GM18511 (cell line): ENCODE measurements around the gene OOSP4B.
"Not testable (repeated sequence)": the region's sequence is repeated elsewhere in the genome, so short reads cannot be mapped to it uniquely, and the experiment has no call there.

Experiments
- ATAC-seq: cut with Tn5 transposase; IDR thresholded peaks from one replicate; pipeline ENCODE4 v1.9.1; 2021; ENCODE audit warnings: mild to moderate bottlenecking, moderate library complexity; ENCODE audit not compliant: unreplicated experiment

Gene OOSP4B

DNA sequence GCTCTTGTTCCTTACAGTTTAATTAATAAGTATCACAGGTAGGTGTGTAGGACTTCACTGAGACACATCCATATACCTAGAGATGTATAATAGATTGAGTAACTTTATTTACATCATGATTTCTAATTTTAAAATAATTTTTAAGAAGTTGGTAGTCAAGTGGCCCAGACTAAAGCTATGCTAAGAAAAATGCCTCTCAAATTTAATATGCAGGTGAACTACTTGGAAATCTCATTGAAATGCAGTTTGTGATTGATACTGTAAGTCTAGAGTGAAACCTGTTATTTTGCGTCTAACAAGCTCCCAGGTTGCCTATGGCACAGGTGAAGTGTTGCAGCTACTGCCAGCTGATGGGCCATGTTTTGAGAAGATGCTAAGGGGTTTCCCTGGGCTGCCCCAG is at the start of gene OOSP4B:
TSS of gene OOSP4B (plus strand) at position 301 of the 400 bp plus-strand sequence.
- ATAC-seq: no peak

DNA sequence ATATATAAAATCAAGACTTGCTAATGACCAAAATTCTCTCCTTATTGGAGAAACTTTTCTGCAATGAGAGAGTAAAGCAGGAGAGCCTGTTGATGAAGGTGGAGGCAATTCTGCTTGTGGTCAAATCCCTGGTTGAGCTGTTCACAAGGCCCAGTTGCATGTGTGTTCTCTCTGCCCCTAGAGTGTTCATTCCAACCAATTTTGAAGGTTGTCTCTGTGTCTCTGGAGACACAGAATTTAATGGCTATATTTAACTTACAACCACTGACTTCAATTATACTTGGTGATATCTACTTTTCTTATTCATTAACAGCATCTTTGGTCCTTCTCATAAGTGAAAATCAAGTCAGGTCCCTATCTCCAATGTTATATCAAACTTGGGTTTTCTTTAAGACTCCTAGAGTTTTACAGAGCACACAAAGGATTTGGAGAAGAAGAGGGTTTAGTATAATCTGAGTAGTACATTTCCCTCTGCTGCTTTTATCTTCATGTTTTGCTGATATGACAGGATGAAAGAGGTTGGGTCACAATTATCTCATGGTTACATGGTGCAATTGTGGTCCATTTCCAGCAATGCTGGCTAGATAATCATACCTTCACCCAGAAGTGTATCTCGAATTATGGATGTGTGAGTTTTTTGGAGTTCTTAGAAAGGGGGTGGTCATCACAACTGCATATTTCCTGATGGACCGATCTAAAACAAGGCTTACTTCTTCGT is 49.1 kb upstream of the OOSP4B start:
- no peak for ATAC-seq

DNA sequence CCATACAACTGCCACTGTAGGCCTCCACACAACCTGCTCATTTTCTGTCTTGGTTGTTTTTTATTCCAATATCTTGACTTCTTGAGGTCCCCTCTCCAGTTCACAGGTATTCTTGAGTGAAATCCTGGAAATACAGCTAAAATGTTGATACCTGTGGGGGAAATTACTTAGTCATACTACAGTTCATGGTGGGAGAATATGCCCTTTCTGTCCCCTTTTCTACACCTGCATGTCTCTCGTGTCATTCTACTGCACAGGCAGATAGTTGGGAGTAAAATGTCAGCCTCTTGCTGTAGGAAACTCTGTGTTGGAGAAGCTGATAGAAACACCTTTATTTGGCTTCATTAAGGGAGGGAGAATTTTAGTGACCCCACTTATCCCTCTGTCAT is 48.6 kb upstream of the OOSP4B start:
- no peak for ATAC-seq

GRCh38 chr11:59973097-59973496 is 43.9 kb upstream of the OOSP4B start:
- no peak for ATAC-seq

DNA sequence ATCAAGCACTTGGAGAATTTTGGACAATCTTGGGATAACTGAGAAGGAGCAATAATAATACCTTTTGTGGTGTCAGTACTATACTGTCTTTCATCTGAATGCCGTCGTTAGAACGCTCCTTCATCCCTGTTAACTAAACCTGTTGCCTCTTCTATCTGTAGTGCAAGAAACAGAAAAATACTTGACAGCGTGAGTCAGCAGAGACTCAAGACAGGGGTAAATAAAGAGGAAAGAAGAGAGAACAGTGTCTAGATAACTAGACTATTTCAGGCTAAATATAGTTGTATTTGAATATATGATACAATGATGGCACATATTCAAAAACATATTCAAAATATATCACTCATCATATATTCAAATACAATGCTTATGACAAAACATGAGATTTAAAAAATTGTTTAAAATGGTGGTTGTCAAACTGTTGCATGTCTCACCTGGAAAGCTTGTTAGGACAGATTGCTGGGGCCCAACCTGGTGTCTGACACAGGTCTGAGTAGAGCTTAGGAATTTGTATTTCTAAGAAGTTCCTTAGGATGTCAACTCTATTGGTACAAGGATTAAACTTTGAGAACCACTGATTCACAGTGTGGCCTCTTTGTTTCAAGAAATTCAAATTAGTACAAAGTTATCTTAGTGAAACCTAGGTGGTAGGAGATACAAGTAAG is 35.7 kb upstream of the OOSP4B start:
- no peak for ATAC-seq

GRCh38 chr11:59982037-59982436 is 34.9 kb upstream of the OOSP4B start:
- ATAC-seq: not testable (repeated sequence)

GRCh38 chr11:59983212-59983611 is 33.8 kb upstream of the OOSP4B start:
- ATAC-seq: no peak

DNA sequence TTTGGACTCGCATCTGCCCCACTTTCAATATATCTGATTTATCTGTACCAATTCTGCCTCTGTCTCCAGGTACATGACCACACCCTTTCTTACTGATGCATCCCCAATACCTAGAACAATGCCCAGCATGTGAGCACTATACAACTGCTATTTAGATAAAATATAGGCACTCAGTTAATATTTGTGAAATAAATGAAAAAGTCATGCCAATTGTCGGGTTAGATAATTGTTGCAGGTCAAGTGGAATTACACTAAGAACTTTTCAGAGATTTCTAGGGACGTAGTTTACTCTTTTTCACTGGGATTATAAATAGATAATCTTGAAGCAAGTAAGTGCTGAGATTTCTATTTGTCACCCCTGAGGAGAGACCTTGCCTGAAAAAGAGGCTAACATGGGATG is 32.6 kb upstream of the OOSP4B start:
- ATAC-seq: no peak

DNA sequence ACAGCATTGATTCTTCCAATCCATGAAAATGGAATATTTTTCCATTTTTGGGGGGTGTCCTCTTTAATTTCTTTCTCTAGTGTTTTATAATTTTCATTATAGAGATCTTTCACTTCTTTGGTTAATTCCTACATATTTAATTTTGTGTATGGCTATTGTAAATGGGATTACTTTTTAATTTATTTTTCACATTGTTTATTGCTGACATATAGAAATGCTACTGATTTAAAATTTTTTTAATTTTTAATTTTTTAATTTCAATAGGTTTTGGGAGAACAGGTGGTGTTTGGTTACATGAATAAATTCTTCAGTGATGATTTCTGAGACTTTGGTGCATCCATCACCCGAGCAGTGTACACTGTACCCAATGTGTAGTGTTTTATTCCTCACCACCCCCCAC is 26.6 kb upstream of the OOSP4B start:
- no peak for ATAC-seq

- no peak for ATAC-seq
These were observed 24.6 kb upstream of the OOSP4B start for GRCh38 chr11:59992425-59992824.

DNA sequence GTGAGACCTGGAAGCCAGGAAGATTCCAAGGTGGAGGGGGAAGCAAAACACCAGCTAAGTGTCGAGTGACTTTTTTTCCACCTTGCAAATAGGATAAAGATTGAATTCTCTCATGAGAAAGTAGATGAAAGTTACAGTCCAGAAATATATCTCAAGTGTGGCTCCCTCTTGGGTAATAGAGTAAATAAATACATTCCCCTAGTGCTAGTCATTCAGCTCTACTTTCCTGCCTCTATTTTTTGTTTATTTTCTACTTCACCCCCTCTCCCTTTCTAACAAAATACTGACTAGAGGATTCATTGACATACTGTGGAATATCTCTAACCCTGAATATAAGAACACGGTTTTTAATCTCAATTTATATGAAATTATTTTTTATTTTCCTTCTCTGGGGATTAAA is 19.2 kb upstream of the OOSP4B start:
- ATAC-seq: no peak

DNA sequence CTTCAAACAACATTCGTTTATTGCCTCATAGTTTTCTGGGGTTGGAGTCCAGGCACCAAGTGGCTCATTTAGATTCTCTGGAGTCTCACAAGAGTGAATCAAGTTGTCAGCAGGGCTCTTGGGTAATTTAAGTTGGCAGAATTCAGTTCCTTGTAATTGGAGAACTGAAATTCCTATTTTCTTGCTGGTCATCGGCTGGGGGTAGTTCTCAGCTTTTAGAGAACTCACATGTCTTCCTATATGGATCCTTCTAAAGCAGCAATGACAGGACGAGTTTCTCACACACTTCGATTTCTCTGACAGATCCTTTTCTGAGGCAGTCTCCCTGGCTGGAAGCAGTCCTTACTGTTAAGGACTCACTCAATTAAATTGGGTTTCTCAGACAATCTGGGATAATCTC is 17.3 kb upstream of the OOSP4B start:
- no peak for ATAC-seq

DNA sequence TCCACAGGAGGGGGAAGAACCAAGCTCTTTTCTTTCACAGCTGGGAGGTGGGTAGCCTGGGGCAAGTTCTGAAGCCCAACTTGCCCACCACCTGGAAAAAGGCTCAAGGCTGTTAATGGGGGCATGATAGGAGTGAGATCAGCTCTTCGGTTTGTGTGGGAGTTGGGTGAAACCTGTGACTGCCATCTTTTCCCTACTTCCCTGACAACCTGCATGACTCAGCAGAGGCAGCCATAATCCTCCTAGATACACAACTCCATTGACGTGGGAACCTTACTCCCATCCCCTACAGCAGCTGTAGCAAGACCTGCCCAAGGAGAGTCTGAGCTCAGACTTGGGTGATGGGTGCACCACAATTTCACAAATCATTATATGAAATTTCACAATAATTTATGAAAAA is 13.3 kb upstream of the OOSP4B start:
- ATAC-seq: no peak

DNA sequence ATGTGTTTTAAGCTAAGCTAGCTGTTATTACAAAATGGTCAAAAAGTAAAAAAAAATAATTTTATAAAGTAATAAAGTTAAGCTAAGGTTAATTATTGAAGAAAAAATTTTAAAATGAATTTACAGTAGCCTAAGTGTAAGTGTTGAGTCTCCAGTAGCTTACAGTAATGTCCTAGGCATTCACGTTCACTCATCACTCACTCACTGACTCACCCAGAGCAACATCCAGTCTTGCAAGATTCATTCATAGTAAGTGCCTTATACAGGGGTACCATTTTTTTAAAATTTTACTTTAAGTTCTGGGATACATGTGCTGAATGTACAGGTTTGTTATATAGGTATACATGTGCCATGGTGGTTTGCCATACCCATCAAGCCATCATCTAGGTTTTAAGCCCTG is 11.6 kb upstream of the OOSP4B start:
- no peak for ATAC-seq

GRCh38 chr11:60018058-60018457 is 1.1 kb downstream of the OOSP4B start:
- ATAC-seq: no peak

DNA sequence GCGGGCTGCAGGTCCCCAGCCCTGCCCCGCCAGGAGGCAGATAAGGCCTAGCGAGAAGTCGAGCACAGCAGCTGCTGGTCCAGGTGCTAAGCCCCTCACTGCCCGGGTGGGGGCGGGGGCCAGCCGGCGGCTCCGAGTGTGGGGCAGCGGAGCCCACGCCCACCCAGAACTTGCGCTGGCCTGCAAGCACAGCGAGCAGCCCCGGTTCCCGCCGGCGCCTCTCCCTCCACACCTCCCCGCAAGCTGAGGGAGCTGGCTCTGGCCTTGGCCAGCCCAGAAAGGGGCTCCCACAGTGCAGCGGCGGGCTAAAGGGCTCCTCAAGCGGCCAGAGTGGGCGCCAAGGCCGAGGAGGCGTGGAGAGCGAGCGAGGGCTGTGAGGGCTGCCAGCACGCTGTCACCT is 3.4 kb downstream of the OOSP4B start:
- not testable (repeated sequence) for ATAC-seq

- ATAC-seq: no peak
These were observed 12.1 kb downstream of the OOSP4B start for GRCh38 chr11:60029015-60029632.

DNA sequence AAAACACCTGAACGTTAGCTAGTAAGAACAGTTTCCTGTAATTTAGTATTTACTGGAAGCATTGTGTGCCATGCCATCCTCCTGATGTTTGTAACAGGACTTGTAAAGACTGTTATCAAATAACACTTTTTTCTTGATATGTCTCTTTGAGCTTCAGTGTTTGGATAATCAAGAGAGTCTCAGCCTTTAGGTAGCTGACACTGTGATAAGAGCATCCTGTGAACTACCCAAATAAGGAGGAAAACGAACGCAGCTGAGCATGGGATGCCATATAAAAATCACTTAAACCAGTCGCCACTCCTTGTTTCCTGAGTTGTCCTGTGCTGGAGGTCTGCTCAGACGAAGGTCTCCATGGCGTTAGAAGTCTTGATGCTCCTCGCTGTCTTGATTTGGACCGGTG is 23.1 kb downstream of the OOSP4B start, which contains the start of gene OOSP2:
TSS of gene OOSP2 (plus strand) at position 301 of the 400 bp plus-strand sequence. CDS start at position 352, 51 bp downstream.
- no peak for ATAC-seq

DNA sequence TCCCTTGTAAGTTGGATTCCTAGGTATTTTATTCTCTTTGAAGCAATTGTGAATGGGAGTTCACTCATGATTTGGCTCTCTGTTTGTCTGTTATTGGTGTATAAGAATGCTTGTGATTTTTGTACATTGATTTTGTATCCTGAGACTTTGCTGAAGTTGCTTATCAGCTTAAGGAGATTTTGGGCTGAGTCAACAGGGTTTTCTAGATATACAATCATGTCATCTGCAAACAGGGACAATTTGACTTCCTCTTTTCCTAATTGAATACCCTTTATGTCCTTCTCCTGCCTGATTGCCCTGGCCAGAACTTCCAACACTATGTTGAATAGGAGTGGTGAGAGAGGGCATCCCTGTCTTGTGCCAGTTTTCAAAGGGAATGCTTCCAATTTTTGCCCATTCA is 33.4 kb downstream of the OOSP4B start:
- not testable (repeated sequence) for ATAC-seq

- not testable (repeated sequence) for ATAC-seq
These were observed 33.9 kb downstream of the OOSP4B start for GRCh38 chr11:60050839-60051238.

DNA sequence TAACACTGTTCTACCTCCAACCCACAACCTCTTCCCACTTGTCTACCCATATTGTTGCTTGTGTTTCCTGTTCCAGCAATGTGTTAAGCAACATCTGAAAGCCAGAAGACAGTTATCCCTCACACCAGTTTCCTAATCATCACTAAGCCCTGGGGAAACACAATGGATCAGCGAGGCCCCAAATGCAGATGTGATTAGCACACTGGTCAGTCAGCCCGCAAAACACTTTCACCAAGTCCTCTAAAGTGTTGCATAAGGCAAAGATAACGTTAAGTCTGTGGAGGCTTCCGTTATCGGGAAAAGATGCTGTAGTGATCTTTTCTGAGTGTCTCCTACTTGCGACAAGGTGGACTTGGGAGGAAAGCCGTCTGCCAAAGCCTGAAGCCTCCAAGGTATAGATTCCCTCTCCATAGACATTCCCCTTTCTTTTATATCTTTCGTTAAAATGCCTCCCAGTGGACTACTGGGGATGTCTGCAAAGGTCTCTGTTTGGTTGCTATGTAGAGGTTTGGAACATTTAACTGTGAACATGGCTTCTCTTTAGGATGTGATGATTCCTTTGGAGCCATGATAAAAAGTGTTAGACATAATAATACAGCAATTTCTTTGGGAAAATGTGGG is 39.5 kb downstream of the OOSP4B start, which contains the start of gene MS4A3:
TSS of gene MS4A3 (plus strand) at position 317 of the 621 bp plus-strand sequence. CDS start 4,496 bp downstream, outside the sequence.
- no peak for ATAC-seq
